Dendritic cell treated with granulocyte-macrophage colony-stimulating factor and Interleukin-4, amounts not matched to agents 40 ng/mL and 50 ng/mL, for 4 days (primary cell): ENCODE results near the gene COPS7B.
"Not testable (repeated sequence)": the region's sequence is repeated elsewhere in the genome, so short reads cannot be mapped to it uniquely, and the experiment has no call there.

Experiments used
- H3K27ac Mint-ChIP-seq: one replicate; pipeline ENCODE4 v1.8.0; 2022; ENCODE audit warnings: mild to moderate bottlenecking, mixed read lengths
- H3K27me3 Mint-ChIP-seq: one replicate; pipeline ENCODE4 v1.8.0; 2022; ENCODE audit warnings: mild to moderate bottlenecking, mixed read lengths
- H3K36me3 Mint-ChIP-seq: one replicate; pipeline ENCODE4 v1.8.0; 2022; ENCODE audit warnings: low read depth, mixed read lengths
- H3K4me1 Mint-ChIP-seq: one replicate; pipeline ENCODE4 v1.8.0; 2022; ENCODE audit warnings: low read depth, mixed read lengths
- H3K4me3 Mint-ChIP-seq: one replicate; pipeline ENCODE4 v1.8.0; 2022; ENCODE audit warnings: mild to moderate bottlenecking, moderate library complexity, mixed read lengths
- H3K9me3 Mint-ChIP-seq: one replicate; pipeline ENCODE4 v1.8.0; 2022; ENCODE audit warnings: mixed read lengths
- intact Hi-C: fragments of 100-400 bp; cut with micrococcal nuclease; formaldehyde crosslinking; loops from one replicate; pipeline ENCODE4 v1.15.0; 2022

Gene COPS7B

GRCh38 chr2:231786177-231786916 is at the start of gene COPS7B:
COPS7B (plus strand) TSS chr2:231786445; CDS start chr2:231788571, 2,126 bp downstream.
- H3K27ac Mint-ChIP-seq, result peak within 1 kb of the TSS; percentile 71
- peaks cover 68% of the 10 kb centered on the region for H3K36me3 Mint-ChIP-seq
- H3K9me3 Mint-ChIP-seq, result no peaks in the 10 kb centered on the region
- H3K27me3 Mint-ChIP-seq, result no peaks in the 10 kb centered on the region
- peaks cover 62% of the 10 kb centered on the region for H3K4me1 Mint-ChIP-seq
- peak within 1 kb of the TSS; percentile 76 for H3K4me3 Mint-ChIP-seq
- intact Hi-C loops, result no loop called here

- H3K4me1 Mint-ChIP-seq, result no peaks in the 10 kb centered on the region
- H3K27ac Mint-ChIP-seq, result no peak overlapping the region
- no peaks in the 10 kb centered on the region for H3K27me3 Mint-ChIP-seq
Observed at GRCh38 chr2:231737761-231738160, 48.5 kb upstream of the COPS7B start.

GRCh38 chr2:231743376-231744116 is 42.7 kb upstream of the COPS7B start:
- Mint-ChIP-seq H3K27me3 (no peaks in the 10 kb centered on the region), H3K9me3 (no peaks in the 10 kb centered on the region), H3K36me3 (peaks cover 30% of the 10 kb centered on the region), H3K4me3 (no peak overlapping the region), H3K27ac (no peak overlapping the region), H3K4me1 (peaks cover 9% of the 10 kb centered on the region)
- intact Hi-C loops, result no loop called here

More at GRCh38 chr2:231737761-231738160, 48.5 kb upstream of the COPS7B start:
- Mint-ChIP-seq H3K4me3 (no peak overlapping the region), H3K9me3 (no peaks in the 10 kb centered on the region), H3K36me3 (peaks cover 73% of the 10 kb centered on the region)
- intact Hi-C loops, result no loop called here

- Mint-ChIP-seq H3K36me3 (peaks cover 10% of the 10 kb centered on the region), H3K4me1 (peaks cover 12% of the 10 kb centered on the region), H3K4me3 (no peak overlapping the region), H3K27ac (no peak overlapping the region), H3K27me3 (no peaks in the 10 kb centered on the region), H3K9me3 (no peaks in the 10 kb centered on the region)
- intact Hi-C loops, result no loop called here
Observed at GRCh38 chr2:231745303-231746038, 40.8 kb upstream of the COPS7B start.

- H3K4me3 Mint-ChIP-seq, H3K9me3 Mint-ChIP-seq, H3K36me3 Mint-ChIP-seq, intact Hi-C loops, H3K27ac Mint-ChIP-seq, H3K27me3 Mint-ChIP-seq: not testable (repeated sequence)
- H3K4me1 Mint-ChIP-seq, result peaks cover 12% of the 10 kb centered on the region
Observed at GRCh38 chr2:231748153-231748896, 37.9 kb upstream of the COPS7B start.

- intact Hi-C loops, H3K9me3 Mint-ChIP-seq, H3K27me3 Mint-ChIP-seq, H3K4me3 Mint-ChIP-seq, H3K36me3 Mint-ChIP-seq, H3K27ac Mint-ChIP-seq: not testable (repeated sequence)
- H3K4me1 Mint-ChIP-seq, result peaks cover 12% of the 10 kb centered on the region
Observed at GRCh38 chr2:231749016-231749415, 37.2 kb upstream of the COPS7B start.

- intact Hi-C loops, result no loop called here
- H3K4me1 Mint-ChIP-seq, result peaks cover 12% of the 10 kb centered on the region
- H3K36me3 Mint-ChIP-seq, result peaks cover 5% of the 10 kb centered on the region
- H3K4me3 Mint-ChIP-seq, result no peak overlapping the region
- H3K27ac Mint-ChIP-seq, result no peak overlapping the region
- no peaks in the 10 kb centered on the region for H3K9me3 Mint-ChIP-seq
- no peaks in the 10 kb centered on the region for H3K27me3 Mint-ChIP-seq
Observed at GRCh38 chr2:231751042-231751815, 35.0 kb upstream of the COPS7B start.

- peaks cover 12% of the 10 kb centered on the region for H3K4me1 Mint-ChIP-seq
- no peak overlapping the region for H3K27ac Mint-ChIP-seq
- no peaks in the 10 kb centered on the region for H3K27me3 Mint-ChIP-seq
- no peaks in the 10 kb centered on the region for H3K9me3 Mint-ChIP-seq
- H3K36me3 Mint-ChIP-seq, result peaks cover 5% of the 10 kb centered on the region
- no peak overlapping the region for H3K4me3 Mint-ChIP-seq
- intact Hi-C loops, result no loop called here
Observed at GRCh38 chr2:231752061-231752460, 34.2 kb upstream of the COPS7B start.

GRCh38 chr2:231761735-231762134 is 24.5 kb upstream of the COPS7B start:
- H3K4me3 Mint-ChIP-seq, result no peak overlapping the region
- no peak overlapping the region for H3K27ac Mint-ChIP-seq
- intact Hi-C loops, result no loop called here
- peaks cover 5% of the 10 kb centered on the region for H3K36me3 Mint-ChIP-seq
- no peaks in the 10 kb centered on the region for H3K9me3 Mint-ChIP-seq
- peaks cover 13% of the 10 kb centered on the region for H3K4me1 Mint-ChIP-seq
- H3K27me3 Mint-ChIP-seq, result no peaks in the 10 kb centered on the region

GRCh38 chr2:231764124-231764523 is 22.1 kb upstream of the COPS7B start:
- intact Hi-C loops, result no loop called here
- Mint-ChIP-seq H3K4me1 (peaks cover 25% of the 10 kb centered on the region), H3K27ac (no peak overlapping the region), H3K36me3 (peaks cover 11% of the 10 kb centered on the region), H3K27me3 (no peaks in the 10 kb centered on the region), H3K9me3 (no peaks in the 10 kb centered on the region), H3K4me3 (no peak overlapping the region)

- Mint-ChIP-seq H3K27ac (no peak overlapping the region), H3K36me3 (peaks cover 11% of the 10 kb centered on the region), H3K27me3 (no peaks in the 10 kb centered on the region), H3K9me3 (no peaks in the 10 kb centered on the region), H3K4me3 (no peak overlapping the region), H3K4me1 (peaks cover 32% of the 10 kb centered on the region)
- intact Hi-C loops, result no loop called here
Observed at GRCh38 chr2:231764760-231765159, 21.5 kb upstream of the COPS7B start.

GRCh38 chr2:231765496-231765929 is 20.7 kb upstream of the COPS7B start:
- Mint-ChIP-seq H3K27me3 (no peaks in the 10 kb centered on the region), H3K27ac (no peak overlapping the region), H3K4me3 (no peak overlapping the region), H3K4me1 (peaks cover 33% of the 10 kb centered on the region), H3K9me3 (no peaks in the 10 kb centered on the region), H3K36me3 (peaks cover 11% of the 10 kb centered on the region)
- intact Hi-C loops, result no loop called here
